GM12864 (cell line): ENCODE data around the gene CACNA1G.

Experiments used
- DNase-seq: peaks from one replicate; pipeline ENCODE4 v3.0.0-alpha.2; 2011; ENCODE audit warnings: low read depth
- H3K4me3 ChIP-seq: 2 replicates; pipeline ENCODE4 v1.5.1; 2011; ENCODE audit warnings: mild to moderate bottlenecking, low read depth, low read length, control low read depth
- CTCF ChIP-seq: IDR thresholded peaks from 2 replicates; pipeline ENCODE4 v1.5.1; 2011; ENCODE audit warnings: low read depth, mild to moderate bottlenecking, moderate library complexity, low read length, control low read depth, inconsistent platforms; ENCODE audit errors: missing control alignments

CACNA1G gene

GRCh38 chr17:50566886-50567285 lies 6.4 kb downstream of the CACNA1G start:
- no peak overlapping the region for H3K4me3 ChIP-seq
- no peak for DNase-seq
- TF ChIP-seq CTCF: no peak

GRCh38 chr17:50568659-50569058 lies 8.1 kb downstream of the CACNA1G start:
- DNase-seq: no peak
- no peak for TF ChIP-seq CTCF
- H3K4me3 ChIP-seq: no peak overlapping the region

- H3K4me3 ChIP-seq: no peak overlapping the region
- no peak for DNase-seq
- TF ChIP-seq CTCF: no peak
Measured at GRCh38 chr17:50569592-50569991, 9.1 kb downstream of the CACNA1G start.

GRCh38 chr17:50570032-50570431 lies 9.5 kb downstream of the CACNA1G start:
- TF ChIP-seq CTCF: no peak
- H3K4me3 ChIP-seq: no peak overlapping the region
- no peak for DNase-seq

- no peak for DNase-seq
- no peak overlapping the region for H3K4me3 ChIP-seq
- TF ChIP-seq CTCF: no peak
Measured at GRCh38 chr17:50570528-50570927, 10.0 kb downstream of the CACNA1G start.

GRCh38 chr17:50571681-50572080 lies 11.2 kb downstream of the CACNA1G start:
- no peak for TF ChIP-seq CTCF
- no peak for DNase-seq

GRCh38 chr17:50572541-50572940 lies 12.0 kb downstream of the CACNA1G start:
- no peak for TF ChIP-seq CTCF
- DNase-seq: no peak
- no peak overlapping the region for H3K4me3 ChIP-seq

More at GRCh38 chr17:50571681-50572080, 11.2 kb downstream of the CACNA1G start:
- H3K4me3 ChIP-seq: no peak overlapping the region
